NCI-H1417 (cell line): ENCODE measurements around the gene MGMT.

Experiments used
- DNase-seq, 3 experiments: peaks; one replicate each; lab custom pipeline; 2025; lab: John Stamatoyannopoulos, UW

Gene MGMT

DNA sequence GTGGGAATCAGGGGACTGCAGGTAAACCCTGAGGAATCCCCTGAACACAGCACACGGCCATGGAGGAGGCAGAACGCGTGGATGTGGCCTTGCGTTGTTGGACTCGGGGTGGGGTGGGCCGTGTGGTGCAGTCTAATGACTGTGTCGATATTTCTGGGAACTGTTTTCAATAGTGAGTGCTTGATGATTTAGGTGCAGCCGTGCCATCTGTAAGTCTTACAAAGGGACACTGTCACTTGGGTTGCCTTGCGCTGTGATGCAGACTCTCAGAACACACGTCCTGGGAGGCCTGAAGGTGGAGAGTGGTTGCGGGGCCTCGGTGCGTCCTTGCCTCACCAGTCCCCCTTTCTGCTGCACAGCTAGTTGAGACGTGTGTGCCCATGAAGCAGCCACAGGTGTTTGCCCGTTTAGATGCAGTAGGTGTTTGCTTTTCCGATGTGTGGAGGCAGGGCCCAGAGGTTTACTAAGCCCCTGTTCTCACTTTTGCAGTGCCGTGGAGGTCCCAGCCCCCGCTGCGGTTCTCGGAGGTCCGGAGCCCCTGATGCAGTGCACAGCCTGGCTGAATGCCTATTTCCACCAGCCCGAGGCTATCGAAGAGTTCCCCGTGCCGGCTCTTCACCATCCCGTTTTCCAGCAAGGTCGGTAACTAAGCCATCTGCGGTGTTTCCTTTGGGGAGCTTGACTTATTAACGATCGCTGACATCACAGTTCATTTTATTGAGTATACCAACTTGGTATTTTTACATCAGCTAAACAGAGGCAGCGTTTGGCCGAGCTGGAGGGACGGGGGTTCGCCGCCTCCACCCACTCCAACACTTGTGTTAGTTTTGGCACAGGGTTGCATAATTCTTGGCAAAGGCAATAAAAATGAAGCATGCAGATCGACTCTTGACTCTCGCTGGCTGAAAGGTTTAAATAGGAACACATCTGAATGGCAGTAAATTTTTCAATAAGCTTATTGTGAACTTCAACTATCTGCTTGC, 240.7 kb downstream of the MGMT start:
- no peak for DNase-seq

DNA sequence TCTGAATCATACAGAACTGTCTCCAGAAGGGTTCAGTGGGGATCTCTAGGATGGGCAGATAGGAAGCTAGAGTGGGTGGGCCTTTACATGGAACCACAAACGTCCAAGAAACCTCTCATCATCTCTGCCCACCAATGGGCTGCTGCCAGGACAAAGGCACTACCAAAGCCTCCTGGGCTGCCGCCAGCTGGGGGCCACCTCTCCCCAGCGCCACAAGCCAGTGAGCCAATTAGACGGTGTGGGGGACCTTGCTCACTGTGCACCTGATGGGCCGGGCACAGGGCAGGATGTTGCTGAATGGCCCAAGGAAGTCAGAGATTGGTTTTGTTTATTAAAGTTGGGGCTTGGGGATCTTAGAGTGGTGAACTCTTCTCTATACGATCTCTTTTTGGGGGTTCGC, 242.1 kb downstream of the MGMT start:
- DNase-seq: no peak

DNA sequence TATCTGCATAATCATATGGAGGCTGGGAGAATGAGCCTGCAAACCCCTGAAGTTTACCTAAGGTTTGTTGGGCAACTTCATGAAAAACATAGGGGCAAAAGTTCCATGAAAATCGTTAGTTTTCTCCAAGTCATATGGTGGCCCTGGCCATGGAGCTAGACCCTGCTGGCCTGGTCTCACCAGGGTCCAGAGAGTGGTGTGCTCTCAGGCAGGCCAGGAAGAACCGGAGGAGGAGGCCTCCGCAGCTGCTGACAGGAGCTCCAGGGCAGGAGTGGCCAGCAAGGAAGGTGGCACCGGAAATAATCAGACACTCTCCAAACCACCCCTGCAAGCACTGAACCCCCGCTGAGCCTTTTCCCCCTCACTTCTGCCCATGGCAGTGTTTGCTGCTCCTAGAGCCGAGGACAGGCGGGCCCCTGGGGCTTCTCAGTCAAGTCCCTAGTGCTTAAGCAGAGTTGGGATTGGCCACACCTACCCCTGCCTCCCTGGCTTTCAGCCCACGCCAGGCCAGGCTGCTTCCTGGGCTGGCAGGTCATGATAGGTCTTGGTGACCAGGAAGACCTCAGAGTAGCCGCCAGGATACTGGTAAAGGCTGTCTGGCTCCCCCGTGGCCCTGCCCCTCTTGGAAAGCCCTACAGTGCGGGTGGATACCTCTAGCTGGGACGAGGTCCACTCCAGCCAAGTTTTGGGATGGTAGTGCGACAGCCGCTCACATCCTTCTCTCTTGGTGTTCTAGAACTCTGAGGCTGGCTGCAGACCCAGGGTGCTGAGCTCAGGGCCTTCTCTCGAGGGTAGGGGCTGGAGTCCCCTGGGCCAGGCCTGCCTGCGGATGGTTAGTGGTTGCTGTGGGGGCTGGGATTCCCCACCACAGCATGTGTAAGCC, 242.8 kb downstream of the MGMT start:
- DNase-seq: no peak

DNA sequence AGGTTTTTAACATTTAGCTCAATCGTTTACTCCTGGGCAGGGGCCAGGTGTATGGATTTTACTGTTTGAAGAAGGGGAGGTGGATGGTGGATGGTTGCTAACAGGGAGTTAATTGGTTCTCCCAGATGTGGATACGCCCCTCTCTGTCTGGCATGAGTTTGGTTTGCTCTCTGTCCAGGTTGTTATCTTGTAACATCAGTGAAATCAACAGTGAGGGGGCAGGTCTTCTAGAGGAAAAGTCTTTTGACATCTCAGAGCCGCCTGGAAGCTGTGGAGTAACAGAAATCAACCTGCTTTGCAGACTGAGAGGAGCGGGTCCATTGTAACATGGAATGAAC, 243.4 kb downstream of the MGMT start:
- no peak for DNase-seq

DNA sequence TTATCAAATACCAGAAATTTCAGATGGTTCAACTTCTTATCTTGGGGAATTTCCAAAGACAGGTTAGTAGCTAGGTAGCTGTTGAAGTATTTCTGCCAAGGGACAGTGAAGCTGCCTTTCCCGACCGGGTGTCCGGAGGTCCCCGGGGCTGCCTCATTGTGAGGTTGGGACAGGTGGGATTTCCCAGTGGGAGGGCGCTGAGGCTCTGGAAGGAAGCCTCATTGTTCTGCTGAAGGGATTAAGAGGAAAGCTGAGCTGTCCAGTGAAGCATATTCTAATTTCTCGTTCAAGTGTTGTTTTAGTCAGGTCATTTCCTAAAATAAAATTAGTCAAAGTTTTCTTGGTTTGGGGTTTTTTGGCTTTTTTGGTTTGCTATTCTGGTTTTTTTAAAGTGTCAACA, 244.2 kb downstream of the MGMT start:
- DNase-seq: no peak

DNA sequence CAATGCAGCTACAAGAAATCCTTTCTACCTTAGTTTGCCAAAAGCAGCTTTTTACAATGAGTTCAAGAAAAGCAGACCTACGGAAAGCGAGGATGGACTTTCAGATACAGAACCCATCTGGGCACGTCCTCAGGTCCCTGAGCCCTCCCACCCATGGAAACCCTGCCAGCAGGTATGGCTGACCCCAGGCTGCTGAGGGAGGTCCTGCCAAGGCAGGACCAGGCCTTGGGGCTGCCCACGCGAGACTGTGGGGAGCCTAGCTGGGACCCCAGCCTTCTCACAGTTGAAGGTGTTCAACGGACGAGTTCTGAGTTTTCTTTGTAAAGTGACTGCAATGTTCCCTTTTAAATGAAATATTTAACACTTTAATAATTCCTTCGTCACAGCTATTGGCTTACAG, 245.0 kb downstream of the MGMT start:
- DNase-seq: no peak

DNA sequence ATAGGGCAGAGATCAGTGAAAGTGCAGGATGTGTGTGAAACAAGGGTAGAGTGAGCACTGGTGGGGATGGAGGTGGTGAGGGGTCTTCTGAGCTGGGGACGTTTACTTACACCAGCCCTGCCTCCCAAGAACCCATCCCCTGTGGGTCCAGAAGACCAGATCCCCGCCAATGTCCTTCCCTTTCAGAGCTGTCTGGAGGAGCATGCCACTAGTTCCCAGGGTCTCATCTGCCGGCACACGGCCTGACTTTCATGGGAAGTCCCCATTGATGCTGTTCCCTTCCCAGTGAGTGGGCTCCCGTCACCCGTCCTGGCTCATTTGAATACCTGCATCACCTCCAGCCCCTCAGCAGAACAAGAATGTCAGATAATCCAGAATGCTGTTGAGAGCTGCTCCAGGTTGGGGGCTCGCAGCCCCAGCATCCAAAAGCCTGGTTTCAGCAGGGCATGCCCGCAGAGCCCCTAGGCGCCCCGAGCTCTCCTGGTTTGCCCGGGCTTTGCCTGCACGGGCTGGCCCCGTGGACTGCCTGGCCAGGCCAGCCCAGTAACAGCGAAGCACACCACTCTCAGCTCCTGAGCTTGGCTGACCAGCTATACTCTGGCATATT, 246.7 kb downstream of the MGMT start:
- DNase-seq: no peak

DNA sequence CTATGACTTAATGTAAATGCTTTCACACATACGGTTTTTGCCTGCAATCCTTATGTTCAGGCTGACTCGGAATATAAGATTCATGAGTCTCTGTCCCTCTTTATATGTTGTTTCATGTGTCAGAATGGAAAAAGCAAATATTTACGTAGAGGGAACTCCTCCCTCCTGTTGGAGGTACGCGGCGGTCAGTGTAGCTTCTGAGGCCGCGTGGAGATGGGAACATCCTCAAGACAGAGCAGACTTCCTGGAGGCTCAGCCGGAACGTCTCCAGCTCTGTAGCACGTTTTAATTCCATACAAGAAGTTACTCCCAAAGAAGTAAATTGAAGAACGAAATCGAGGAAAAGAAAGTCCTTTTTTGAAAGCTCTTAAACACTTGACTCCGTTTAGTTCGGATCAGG, 248.8 kb downstream of the MGMT start:
- no peak for DNase-seq

DNA sequence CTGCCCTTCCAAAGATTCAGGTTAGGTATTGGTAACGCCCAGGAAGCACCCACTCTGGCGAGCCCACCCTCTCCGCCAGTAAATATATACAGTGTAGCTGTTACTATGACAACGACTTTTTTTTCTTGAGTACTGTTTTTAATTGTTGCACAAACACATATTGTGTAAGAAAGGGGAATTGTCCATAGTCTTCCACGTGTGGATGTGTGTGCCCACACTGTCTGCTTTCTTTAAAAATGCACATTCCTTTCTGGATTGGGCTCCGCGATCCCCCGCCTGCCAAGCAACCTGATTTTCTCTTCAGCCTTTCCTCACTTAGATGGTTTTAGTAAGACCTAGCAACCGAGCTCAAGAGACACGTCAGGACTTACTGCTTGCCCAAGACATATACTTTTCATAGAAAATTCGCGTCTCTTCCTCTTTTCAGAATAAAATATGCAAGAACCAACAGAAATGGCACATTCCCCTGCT, 249.2 kb downstream of the MGMT start:
- no peak for DNase-seq

DNA sequence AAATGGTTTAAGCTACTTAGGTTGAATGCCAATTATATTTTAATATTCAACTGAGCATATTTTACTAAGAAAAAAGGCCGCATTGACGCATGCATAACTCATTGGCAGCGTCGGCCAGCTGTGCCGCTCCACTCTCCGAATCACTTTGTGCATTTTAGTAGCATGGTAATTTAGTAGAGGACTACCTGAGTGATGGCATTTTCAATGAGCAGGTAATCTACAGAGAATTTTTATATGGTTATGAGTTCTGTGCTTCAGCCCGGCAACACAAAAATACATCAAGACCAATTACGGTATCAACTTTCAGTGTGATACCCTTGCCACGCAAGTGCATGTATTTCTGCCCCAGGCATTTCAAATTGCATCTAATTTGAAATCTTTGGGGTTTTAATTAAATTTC, 249.8 kb downstream of the MGMT start:
- DNase-seq: no peak

DNA sequence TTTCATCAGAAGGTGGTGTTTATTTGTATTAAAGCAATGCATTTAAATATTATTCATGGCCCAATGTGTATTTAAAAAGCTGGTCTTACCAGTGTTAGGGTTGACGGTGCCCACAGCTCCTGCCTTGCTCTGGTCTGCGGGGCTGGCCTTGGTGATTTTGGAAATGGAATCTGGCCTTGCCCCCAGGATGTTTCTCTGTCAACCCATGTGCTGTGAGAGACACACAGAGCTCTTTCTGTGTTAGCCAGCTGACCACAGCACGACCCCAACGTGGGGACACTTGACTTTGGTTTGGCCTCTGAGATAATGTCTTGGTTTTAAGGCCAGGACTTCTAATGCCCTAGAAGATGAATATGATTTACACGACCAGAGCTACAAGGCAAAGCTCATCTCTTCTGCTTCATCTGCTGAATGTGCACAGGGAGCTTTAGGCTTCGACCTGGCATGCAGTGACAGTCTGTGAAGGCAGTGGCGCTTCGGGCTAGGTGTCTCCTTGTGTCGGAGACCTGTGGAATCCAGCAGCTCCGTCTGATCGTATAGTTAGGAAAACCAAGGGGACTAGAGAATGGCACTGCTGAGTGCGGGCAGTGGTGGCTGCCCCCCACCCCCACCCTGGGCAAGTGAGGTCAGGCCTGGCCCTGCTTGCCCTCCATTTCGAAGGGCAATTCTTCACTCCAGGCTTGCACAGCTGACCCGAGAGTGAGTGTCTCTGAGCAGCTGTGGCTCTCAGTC, 250.9 kb downstream of the MGMT start:
- DNase-seq: no peak

DNA sequence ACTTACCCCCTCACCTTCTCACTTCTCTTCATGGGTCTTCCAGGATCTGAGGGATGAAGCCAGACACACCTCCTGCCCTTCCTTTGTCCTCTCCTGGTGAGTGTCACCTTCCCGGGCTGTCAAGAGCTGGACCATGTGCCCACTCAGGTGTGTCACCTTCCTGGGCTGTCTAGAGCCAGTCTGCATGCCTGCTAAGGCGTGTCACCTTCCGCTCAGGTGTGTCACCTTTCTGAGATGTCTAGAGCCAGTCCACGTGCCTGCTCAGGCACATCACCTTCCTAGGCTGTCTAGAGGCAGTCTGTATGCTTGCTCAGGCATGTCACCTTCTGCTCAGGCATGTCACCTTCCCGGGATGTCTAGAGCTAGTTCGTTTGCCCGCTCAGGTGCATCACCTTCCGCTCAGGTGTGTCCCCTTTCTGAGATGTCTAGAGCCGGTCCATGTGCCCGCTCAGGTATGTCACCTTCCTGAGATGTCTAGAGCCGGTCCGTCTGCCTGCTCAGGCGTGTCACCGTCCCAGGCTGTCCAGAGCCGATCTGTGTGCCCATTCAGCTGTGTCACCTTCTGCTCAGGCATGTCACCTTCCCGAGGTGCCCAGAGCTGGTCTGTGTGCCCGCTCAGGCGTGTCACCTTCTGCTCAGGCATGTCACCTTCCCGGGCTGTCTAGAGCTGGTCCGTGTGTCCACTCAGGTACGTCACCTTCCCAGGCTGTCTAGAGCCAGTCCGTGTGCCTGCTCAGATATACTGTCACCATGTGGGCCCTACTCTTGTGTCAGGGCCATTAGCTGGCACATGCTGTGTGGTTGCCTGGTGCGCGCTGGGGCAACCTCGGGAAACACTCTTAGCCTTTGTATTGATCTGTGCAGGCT, 251.7 kb downstream of the MGMT start:
- no peak for DNase-seq

DNA sequence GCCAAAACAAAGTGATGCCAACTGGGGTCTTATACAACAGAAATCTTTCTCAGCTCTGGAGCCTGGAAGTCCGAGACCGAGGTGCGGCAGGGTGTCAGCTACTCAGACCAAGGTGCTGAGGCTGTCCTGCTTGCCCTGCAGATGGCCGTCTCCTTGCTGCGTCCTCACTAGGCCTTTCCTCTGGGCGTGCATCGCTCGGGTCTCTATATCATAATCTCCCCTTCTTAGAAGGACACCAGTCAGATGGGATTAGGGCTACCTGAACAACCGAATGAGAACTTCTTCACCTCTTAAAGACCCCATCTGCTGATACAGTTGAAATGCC, 252.3 kb downstream of the MGMT start:
- DNase-seq: no peak

DNA sequence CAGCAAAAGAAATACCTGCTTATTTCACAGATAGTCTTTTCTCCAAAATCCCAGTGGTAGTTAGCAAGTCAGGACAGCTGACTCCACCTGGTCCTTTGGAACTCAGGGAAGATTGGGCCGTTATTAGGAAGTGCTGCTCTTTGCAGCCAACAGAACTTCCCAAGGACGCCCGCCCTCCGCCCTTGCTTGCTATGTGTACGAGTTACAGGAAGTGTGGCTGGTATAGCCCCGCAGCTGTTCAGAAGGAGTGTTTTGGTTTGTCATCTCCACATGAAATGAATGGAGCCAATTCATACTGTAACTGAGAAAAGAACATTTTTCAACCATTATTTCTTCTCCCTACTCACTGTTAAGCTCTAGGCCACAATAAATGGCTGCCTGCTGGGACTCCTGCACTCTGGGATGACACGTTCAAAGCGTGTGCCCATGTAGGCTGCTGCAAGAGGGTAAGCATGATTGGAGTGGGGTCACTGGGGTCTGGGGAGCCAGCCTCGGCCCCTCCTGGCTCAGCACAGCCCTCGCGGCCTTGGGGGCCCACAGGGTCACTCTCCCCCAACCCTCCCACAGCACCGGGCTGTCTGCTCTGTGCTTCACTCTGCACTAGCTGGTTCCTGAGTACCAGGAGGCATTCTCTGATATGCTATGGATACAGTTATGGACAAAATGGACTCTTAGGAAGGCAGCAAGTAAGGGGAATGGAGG, 253.0 kb downstream of the MGMT start:
- DNase-seq: no peak

DNA sequence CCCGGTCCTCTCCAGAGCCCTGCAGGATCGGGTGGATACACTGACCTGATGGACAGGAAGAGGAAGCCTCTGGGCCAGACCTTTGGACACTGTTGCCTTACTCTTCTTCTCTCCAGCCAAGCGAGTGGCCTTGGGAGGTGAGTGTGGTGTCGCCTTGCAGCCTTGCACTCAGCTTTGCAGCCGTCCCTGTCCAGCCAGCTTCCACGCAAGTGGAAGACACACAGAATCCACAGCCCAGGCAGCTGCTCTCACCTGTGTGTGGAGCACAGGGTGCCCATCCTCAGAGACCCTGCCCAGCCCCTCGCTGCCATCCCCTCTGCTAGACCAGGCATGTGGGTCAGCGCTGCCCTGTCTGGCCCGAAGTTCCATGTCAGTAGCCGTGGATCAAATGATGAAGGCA, 258.0 kb downstream of the MGMT start:
- no peak for DNase-seq

DNA sequence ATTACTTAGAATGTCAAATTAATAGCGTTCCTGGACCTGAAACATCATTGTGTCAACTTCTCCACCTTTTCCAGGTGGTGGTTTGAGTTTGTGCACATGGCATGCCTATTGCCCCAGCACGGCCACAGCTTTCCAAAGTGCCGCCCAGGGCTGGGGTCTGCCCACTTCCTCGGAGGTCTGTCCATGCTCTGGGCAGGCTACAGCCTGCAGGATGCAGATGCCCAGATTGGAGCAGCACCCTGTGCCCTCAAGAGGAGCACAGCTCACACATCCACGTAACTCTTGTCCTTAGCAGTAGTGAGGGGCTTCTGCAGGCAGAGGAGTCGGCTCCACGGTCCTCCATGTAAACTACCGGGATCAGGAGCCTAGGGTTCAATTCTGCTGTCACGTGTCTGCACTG, 258.4 kb downstream of the MGMT start:
- no peak for DNase-seq

DNA sequence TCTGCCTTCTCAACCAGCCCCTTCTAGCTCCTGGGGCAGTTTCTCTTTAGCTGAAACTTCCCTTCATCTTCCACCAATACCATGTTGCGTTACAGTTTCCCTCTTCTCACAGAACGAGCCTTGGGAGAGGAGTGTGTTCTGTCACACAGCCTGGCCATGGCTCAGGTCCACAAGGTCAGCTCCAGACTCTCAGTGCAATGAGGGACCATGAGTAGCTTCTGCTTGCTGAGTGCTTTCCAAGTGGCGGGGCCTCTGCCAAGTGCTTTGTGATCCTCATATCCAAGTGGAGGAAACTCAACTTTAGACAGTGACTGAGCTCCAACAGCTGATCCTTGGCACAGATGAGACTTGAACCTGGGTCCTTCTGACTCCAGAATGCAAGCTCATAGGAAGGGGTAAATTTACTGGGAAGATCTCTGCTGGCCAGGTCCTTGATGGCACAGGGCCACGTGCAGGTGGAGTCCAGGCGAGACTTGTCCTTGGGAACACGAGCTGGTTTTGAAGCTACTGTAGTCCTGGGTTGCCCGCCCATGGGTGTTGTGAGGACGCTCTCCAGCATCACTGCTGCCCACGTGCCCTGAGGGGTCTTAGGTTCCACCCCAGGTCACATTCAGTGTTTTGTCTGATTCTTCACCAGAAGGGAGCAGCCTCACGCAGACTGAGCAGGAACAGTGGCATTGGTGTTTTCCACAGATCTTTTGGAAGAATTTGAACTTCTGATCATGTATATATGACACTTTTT, 259.0 kb downstream of the MGMT start:
- DNase-seq: no peak

DNA sequence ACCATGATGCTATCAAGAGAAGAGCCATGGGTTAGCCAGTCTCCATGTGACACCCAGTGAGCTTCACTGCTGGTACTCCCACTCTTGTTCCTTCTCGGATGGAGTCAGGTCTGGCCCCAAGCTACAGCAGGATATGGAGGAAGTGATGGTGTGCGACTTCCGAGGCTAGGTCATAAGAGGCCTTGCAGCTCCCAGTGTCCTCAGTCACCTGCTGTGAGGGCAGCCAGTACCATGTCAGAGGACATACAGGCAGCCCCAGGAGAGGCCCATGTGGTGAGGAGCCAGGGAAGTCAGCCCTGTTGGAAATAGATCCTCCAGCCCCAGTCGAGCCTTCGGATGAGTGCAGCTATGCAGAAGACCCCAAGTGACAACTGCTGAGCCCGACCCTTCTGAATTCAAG, 260.0 kb downstream of the MGMT start:
- no peak for DNase-seq

DNA sequence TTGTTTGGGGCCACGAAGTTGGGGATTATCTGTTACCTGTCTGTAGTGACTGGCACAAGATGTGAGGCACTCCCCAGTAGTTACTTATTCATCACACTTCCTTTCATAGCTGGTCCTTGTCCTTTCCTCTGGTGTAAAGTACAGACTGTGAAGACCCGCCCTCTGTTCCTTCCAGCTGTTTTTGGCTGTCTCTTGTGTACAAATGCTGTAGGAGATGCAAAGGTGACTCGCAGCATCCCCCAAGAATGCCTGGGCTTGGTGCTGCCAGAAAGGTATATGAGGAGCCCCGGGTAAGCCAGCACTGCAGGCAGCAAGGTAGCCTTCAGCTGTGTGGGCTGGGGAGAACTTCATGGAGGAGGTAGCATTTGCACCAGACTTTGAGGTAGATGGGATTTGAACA, 260.5 kb downstream of the MGMT start:
- DNase-seq: no peak
